IPS-20b (cell line): ENCODE results near the gene STRIP1.

ENCODE experiments used
- H3K27ac ChIP-seq: one replicate; pipeline ENCODE4 v1.5.1; 2013; ENCODE audit warnings: low read length
- H3K27me3 ChIP-seq: 2 replicates; pipeline ENCODE4 v1.6.1; 2013; ENCODE audit warnings: mild to moderate bottlenecking, low read length, inconsistent platforms; ENCODE audit not compliant: insufficient read depth
- H3K36me3 ChIP-seq: 2 replicates; pipeline ENCODE4 v1.6.1; 2013; ENCODE audit warnings: low read depth, mild to moderate bottlenecking, inconsistent platforms, low read length, moderate library complexity; ENCODE audit not compliant: insufficient read depth
- H3K4me1 ChIP-seq: 2 replicates; pipeline ENCODE4 v1.6.1; 2013; ENCODE audit warnings: mild to moderate bottlenecking, control low read depth, inconsistent platforms, low read length, moderate library complexity; ENCODE audit not compliant: insufficient read depth
- H3K4me3 ChIP-seq: 2 replicates; pipeline ENCODE4 v1.5.1; 2013; ENCODE audit warnings: mild to moderate bottlenecking, low read length, inconsistent platforms
- H3K9ac ChIP-seq: 2 replicates; pipeline ENCODE4 v1.6.1; 2013; ENCODE audit warnings: low read depth, mild to moderate bottlenecking, inconsistent platforms, low read length, moderate library complexity
- H3K9me3 ChIP-seq: 2 replicates; pipeline ENCODE4 v1.6.1; 2013; ENCODE audit warnings: mild to moderate bottlenecking, low read depth, low read length, inconsistent platforms; ENCODE audit not compliant: insufficient read depth

STRIP1 gene

DNA sequence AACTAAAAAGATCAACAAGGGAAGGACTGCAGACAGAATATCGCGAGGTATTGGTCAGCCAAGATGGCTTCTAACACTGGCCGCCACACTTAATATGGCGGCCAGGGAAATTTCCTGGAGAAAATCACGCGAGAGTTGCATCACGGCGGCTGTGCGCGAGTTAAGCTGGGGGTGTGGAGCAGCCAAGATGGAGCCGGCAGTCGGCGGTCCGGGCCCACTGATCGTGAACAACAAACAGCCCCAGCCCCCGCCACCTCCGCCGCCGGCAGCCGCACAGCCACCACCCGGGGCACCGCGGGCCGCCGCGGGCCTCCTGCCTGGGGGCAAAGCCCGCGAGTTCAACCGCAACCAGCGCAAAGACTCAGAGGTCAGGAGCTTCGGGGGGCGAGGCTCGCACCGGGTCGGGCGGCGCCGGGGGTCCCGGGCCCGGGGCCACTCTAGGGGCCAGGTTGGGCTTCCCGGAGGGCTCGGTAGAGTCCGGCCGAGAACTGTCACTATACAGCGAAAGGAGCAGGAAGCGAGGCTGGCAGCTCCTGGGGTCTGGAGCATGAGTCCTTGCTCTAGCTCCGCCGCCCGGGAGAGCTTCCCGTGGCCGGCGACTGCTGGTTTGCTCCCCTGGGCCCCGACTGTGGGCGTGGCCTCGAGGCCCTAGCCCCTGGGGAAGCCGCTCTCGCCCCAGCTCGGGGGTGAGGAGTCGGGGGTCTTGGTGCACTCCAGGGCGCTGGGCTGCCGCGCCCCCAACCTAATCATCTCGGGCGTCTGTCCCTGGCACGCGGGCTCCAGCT is at the start of gene STRIP1:
Gene STRIP1, plus strand, starts transcription at position 174 of the 785 bp plus-strand sequence. Its CDS starts 14 bp downstream, at position 188.
- Histone ChIP-seq H3K27me3 (no peaks in the 10 kb centered on the region), H3K9ac (peak within 1 kb of the TSS; percentile 91), H3K36me3 (peaks cover 26% of the 10 kb centered on the region), H3K9me3 (no peaks in the 10 kb centered on the region), H3K4me1 (peaks cover 12% of the 10 kb centered on the region; the same call in 1 of the 2 replicates), H3K27ac (peak within 1 kb of the TSS; percentile 52), H3K4me3 (peak within 1 kb of the TSS; percentile 79)

GRCh38 chr1:109985247-109986053 is 49.0 kb upstream of the STRIP1 start:
- peaks cover 14% of the 10 kb centered on the region for H3K36me3 ChIP-seq
- H3K4me3 ChIP-seq, result peak overlapping the region; percentile 93
- no peaks in the 10 kb centered on the region for H3K9me3 ChIP-seq
- H3K27me3 ChIP-seq, result peaks cover 12% of the 10 kb centered on the region; the same call in 1 of the 2 replicates
- H3K27ac ChIP-seq, result no peak overlapping the region
- peak overlapping the region; percentile 86 for H3K9ac ChIP-seq
- peaks cover 21% of the 10 kb centered on the region for H3K4me1 ChIP-seq

- H3K27me3 ChIP-seq, result peaks cover 12% of the 10 kb centered on the region; the same call in 1 of the 2 replicates
- no peak overlapping the region for H3K27ac ChIP-seq
- peaks cover 14% of the 10 kb centered on the region for H3K36me3 ChIP-seq
- peaks cover 21% of the 10 kb centered on the region for H3K4me1 ChIP-seq
- H3K4me3 ChIP-seq, result peak overlapping the region; percentile 93
- no peaks in the 10 kb centered on the region for H3K9me3 ChIP-seq
- H3K9ac ChIP-seq, result peak overlapping the region; percentile 86
Observed at GRCh38 chr1:109986054-109986444, 48.4 kb upstream of the STRIP1 start.

GRCh38 chr1:109988349-109988914 is 46.0 kb upstream of the STRIP1 start:
- Histone ChIP-seq H3K4me3 (no peak overlapping the region), H3K4me1 (peaks cover 21% of the 10 kb centered on the region), H3K9ac (no peak overlapping the region), H3K27ac (no peak overlapping the region), H3K9me3 (no peaks in the 10 kb centered on the region), H3K36me3 (peaks cover 14% of the 10 kb centered on the region), H3K27me3 (peaks cover 8% of the 10 kb centered on the region; the same call in 1 of the 2 replicates)

DNA sequence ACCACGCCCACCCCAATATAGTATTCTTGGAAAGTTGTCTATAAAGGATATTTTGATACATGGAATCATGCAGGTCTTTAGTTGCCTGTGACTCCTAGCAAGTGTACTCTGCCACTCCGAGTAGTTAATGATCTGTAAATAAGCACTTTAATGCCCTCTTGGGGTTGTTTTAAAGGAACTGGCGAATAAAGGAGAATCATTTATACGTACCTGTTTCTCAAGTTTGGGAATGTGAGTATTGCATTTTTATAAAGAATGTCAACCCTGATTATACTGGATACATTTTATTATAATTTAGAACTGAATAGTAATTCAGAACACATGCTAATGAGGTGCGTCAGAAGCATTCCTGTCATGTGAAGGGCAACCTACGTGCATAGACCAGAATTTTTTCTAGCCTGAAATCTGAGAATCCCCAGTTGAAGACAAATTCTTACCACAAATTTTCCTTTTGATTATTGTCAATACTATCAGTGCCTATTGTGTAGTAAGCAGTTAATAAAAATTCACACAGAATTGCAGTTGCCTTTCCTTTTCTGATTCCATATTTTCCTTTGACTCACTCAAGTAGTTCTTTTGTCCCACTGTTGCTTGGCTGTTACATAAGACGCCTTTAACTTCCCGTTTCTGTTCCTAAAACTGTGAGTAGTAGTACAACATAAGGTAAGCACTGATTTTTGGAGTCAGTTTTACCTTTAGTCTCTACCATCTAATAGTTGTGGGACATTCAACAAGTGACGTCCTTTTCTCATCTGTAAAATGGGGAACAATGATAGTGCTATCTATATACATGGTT is 44.7 kb upstream of the STRIP1 start:
- Histone ChIP-seq H3K4me3 (no peak overlapping the region), H3K36me3 (peaks cover 15% of the 10 kb centered on the region), H3K9ac (no peak overlapping the region), H3K9me3 (no peaks in the 10 kb centered on the region), H3K4me1 (peaks cover 14% of the 10 kb centered on the region), H3K27me3 (no peaks in the 10 kb centered on the region), H3K27ac (no peak overlapping the region)

DNA sequence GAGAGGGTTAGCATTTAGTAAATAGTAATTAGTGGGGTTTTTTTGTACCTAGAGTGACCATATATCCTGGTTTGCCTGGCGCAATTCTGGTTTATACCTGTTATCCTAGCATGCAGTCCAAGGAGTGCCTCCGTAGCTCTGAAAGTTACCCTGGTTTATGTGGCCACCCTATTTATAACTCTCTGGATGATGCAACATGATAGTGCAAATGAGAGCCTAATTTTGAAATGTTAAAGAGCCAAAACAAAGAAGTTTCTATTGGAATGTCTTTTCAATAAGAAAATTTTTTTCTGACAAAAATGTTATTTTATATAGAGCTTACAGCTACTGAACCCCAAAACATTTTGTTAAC is 44.1 kb upstream of the STRIP1 start:
- Histone ChIP-seq H3K4me1 (peaks cover 14% of the 10 kb centered on the region), H3K9ac (no peak overlapping the region), H3K27me3 (no peaks in the 10 kb centered on the region), H3K9me3 (no peaks in the 10 kb centered on the region), H3K36me3 (peaks cover 21% of the 10 kb centered on the region), H3K4me3 (no peak overlapping the region), H3K27ac (no peak overlapping the region)

DNA sequence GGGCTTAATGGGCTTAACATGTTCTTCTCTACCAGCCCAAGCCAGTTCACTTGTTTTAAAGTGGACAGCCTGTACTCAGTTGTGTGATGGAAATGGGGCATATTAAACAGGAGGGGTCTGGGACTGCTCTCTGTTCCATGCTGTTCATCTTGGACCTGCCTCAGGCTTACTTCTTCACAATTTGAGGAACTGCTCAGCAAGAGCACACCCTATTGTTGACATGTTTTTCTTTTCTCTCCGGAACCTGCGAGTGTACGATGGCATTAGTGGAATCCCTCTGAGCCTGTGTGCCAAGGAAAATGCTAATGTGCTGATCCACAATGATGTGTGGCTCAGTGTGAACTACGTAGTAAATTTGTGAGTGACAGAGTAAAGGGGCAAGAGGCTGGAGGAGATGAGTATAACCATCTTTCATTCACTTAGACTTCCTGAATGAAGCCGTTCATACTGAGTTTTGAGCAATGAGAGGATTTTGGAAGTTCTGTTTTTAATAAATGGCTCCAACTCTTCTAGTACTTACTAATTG is 43.0 kb upstream of the STRIP1 start:
- no peak overlapping the region for H3K4me3 ChIP-seq
- H3K9me3 ChIP-seq, result no peaks in the 10 kb centered on the region
- H3K36me3 ChIP-seq, result peaks cover 30% of the 10 kb centered on the region
- H3K27ac ChIP-seq, result no peak overlapping the region
- peaks cover 11% of the 10 kb centered on the region for H3K4me1 ChIP-seq
- H3K27me3 ChIP-seq, result no peaks in the 10 kb centered on the region
- no peak overlapping the region for H3K9ac ChIP-seq

DNA sequence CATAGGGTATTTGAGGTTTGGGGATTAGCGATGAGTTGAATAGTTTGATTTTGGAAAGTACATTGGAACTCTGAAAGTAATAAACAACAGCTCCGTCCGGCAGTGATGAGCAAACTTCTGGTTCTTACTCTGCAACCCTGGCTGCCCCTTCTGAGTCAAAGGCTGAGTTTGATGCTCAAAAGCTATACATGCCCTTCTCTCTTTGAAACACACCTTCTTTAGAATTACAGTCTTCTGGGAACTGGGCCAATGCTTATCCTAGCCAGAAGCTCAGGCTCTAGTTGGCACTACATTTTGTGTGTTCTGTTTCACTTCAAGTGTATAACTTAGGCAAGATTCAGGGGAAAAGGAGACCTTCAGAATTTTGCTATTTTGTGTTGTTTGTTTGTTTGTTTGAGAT is 40.5 kb upstream of the STRIP1 start:
- no peak overlapping the region for H3K9ac ChIP-seq
- no peaks in the 10 kb centered on the region for H3K27me3 ChIP-seq
- H3K36me3 ChIP-seq, result peaks cover 25% of the 10 kb centered on the region
- H3K4me3 ChIP-seq, result no peak overlapping the region
- no peaks in the 10 kb centered on the region for H3K9me3 ChIP-seq
- H3K27ac ChIP-seq, result no peak overlapping the region
- no peaks in the 10 kb centered on the region; the same call in 1 of the 2 replicates for H3K4me1 ChIP-seq

GRCh38 chr1:109994654-109995053 is 39.8 kb upstream of the STRIP1 start:
- no peak overlapping the region for H3K9ac ChIP-seq
- no peak overlapping the region for H3K4me3 ChIP-seq
- no peak overlapping the region for H3K27ac ChIP-seq
- no peaks in the 10 kb centered on the region for H3K27me3 ChIP-seq
- H3K4me1 ChIP-seq, result no peaks in the 10 kb centered on the region; the same call in 1 of the 2 replicates
- no peaks in the 10 kb centered on the region for H3K9me3 ChIP-seq
- H3K36me3 ChIP-seq, result peaks cover 25% of the 10 kb centered on the region

GRCh38 chr1:109995536-109995935 is 38.9 kb upstream of the STRIP1 start:
- H3K9me3 ChIP-seq, result no peaks in the 10 kb centered on the region
- H3K27ac ChIP-seq, result no peak overlapping the region
- peaks cover 20% of the 10 kb centered on the region for H3K36me3 ChIP-seq
- H3K9ac ChIP-seq, result no peak overlapping the region
- H3K27me3 ChIP-seq, result no peaks in the 10 kb centered on the region
- H3K4me1 ChIP-seq, result no peaks in the 10 kb centered on the region
- no peak overlapping the region for H3K4me3 ChIP-seq

DNA sequence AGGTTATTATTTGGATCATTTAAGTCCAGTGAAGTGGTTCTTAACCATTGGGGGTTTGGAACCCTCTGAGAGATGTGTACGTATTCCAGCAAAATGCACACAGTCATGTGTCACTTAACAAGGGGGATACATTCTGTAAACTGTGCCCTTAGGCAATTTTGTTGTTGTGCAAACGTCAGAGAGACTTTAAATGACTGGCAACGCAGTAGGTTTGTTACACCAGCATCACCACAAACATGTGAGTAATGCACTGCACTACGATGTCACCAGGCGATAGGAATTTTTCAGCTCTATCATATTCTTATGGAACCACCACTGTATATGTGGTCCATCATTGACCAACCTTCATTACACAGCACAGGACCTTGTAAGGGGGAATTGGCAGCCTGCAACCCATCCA is 37.9 kb upstream of the STRIP1 start:
- Histone ChIP-seq H3K9ac (no peak overlapping the region), H3K27me3 (no peaks in the 10 kb centered on the region), H3K4me1 (no peaks in the 10 kb centered on the region), H3K9me3 (no peaks in the 10 kb centered on the region), H3K4me3 (no peak overlapping the region), H3K36me3 (peaks cover 20% of the 10 kb centered on the region), H3K27ac (no peak overlapping the region)
